Uterus (tissue), 4 donors: ENCODE data around the gene LBP. TPM values are rescaled to one million over a fixed set of nuclear protein-coding genes. Genes with fewer than 3 reads are reported as not detected.

ENCODE experiments used
- DNase-seq, 2 donors: peaks; one replicate each; pipeline ENCODE4 v3.0.0-alpha.2; 2019 to 2020
- H3K27ac ChIP-seq, 2 donors: fragments of 200-600 bp; sonication (generic); 1 replicate in 1 of 2; 2 replicates in 1 of 2; pipeline ENCODE4 v1.5.1; 2016 to 2018
- H3K27me3 ChIP-seq, 2 donors: fragments of 200-600 bp; sonication (generic); one replicate each; pipeline ENCODE4 v1.5.1; 2018 to 2019; ENCODE audit warnings: control low read depth in 1 of 2
- H3K36me3 ChIP-seq, 2 donors: fragments of 200-600 bp; sonication (generic); one replicate each; pipeline ENCODE4 v1.5.1; 2019; ENCODE audit warnings: control low read depth in 1 of 2
- H3K4me1 ChIP-seq, 2 donors: fragments of 200-600 bp; sonication (generic); one replicate each; pipeline ENCODE4 v1.5.1; 2018 to 2019; ENCODE audit warnings: control low read depth in 1 of 2
- H3K4me3 ChIP-seq, 2 donors: fragments of 200-600 bp; sonication (generic); 1 replicate in 1 of 2; 2 replicates in 1 of 2; pipeline ENCODE4 v1.5.1; 2018 to 2019; ENCODE audit warnings: mild to moderate bottlenecking in 1 of 2
- H3K9me3 ChIP-seq, 2 donors: fragments of 200-600 bp; sonication (generic); one replicate each; pipeline ENCODE4 v1.5.1; 2019; ENCODE audit warnings: control low read depth in 1 of 2
- CTCF ChIP-seq, 4 experiments: fragments of 200-600 bp in 2 of 4; fragments of 450-650 bp in 2 of 4; sonication (generic) in 2 of 4; IDR thresholded peaks; one replicate each; pipeline ENCODE4 v1.5.1; 2016 to 2019; ENCODE audit warnings: antibody characterized with exemption in 4 of 4, mild to moderate bottlenecking in 2 of 4, moderate library complexity in 1 of 4
- POLR2A ChIP-seq, 2 donors: fragments of 450-650 bp; IDR thresholded peaks; one replicate each; pipeline ENCODE4 v1.6.1; 2016; ENCODE audit warnings: antibody characterized with exemption in 2 of 2, mild to moderate bottlenecking in 1 of 2, moderate library complexity in 1 of 2
- intact Hi-C: fragments of 100-400 bp; cut with DNase I; formaldehyde crosslinking; loops from one replicate; pipeline ENCODE4 v1.15.1; 2023; ENCODE audit warnings: low total_unique reads
- total RNA-seq, 4 donors: library from RNA; depleted of rRNA in 3 of 4; stranded (reverse); fragments of >200 nt in 3 of 4; gene quantifications; one replicate each; pipeline versions ENCODE4 v1.1.0 to v1.2.4, GENCODE V29; 2014 to 2023
- donor health status: DM: yes; HTN: yes; CAD: no.

The LBP gene
- total RNA-seq, 4 donors from 2014 or later, result not detected

GRCh38 chr20:38363004-38363747 lies 16.9 kb downstream of the LBP start:
- TF ChIP-seq POLR2A (IDR thresholded peaks at IDR 0.05), result no peak
- TF ChIP-seq CTCF (IDR thresholded peaks at IDR 0.05), result no peak

GRCh38 chr20:38369389-38369788 lies 23.1 kb downstream of the LBP start:
- Histone ChIP-seq H3K36me3 (no peaks in the 10 kb centered on the region), H3K27ac (no peak overlapping the region), H3K9me3 (no peaks in the 10 kb centered on the region), H3K27me3 (no peaks in the 10 kb centered on the region), H3K4me3 (no peak overlapping the region), H3K4me1 (no peaks in the 10 kb centered on the region)
- intact Hi-C loops, result no loop called here
- TF ChIP-seq POLR2A (IDR thresholded peaks at IDR 0.05), result no peak
- no peak for TF ChIP-seq CTCF (IDR thresholded peaks at IDR 0.05)
- DNase-seq, result no peak

More at GRCh38 chr20:38363004-38363747, 16.9 kb downstream of the LBP start:
- Histone ChIP-seq H3K9me3 (no peaks in the 10 kb centered on the region), H3K4me1 (no peaks in the 10 kb centered on the region), H3K27me3 (no peaks in the 10 kb centered on the region), H3K36me3 (no peaks in the 10 kb centered on the region), H3K4me3 (no peak overlapping the region), H3K27ac (no peak overlapping the region)
- intact Hi-C loops, result no loop called here
- DNase-seq, result no peak

- Histone ChIP-seq H3K27me3 (no peaks in the 10 kb centered on the region), H3K4me3 (no peak overlapping the region), H3K36me3 (no peaks in the 10 kb centered on the region), H3K27ac (peak overlapping the region in 1 of 2 donors; percentile 33), H3K4me1 (no peaks in the 10 kb centered on the region), H3K9me3 (no peaks in the 10 kb centered on the region)
- no peak for DNase-seq
- intact Hi-C loops, result no loop called here
- TF ChIP-seq POLR2A (IDR thresholded peaks at IDR 0.05) (no peak), CTCF (IDR thresholded peaks at IDR 0.05) (no peak)
Observed at GRCh38 chr20:38372806-38373205, 26.5 kb downstream of the LBP start.

- intact Hi-C loops, result no loop called here
- H3K9me3 ChIP-seq, result no peaks in the 10 kb centered on the region
- no peaks in the 10 kb centered on the region for H3K36me3 ChIP-seq
- H3K27ac ChIP-seq, result peak overlapping the region in 1 of 2 donors; percentile 33
- TF ChIP-seq CTCF (IDR thresholded peaks at IDR 0.05) (no peak), POLR2A (IDR thresholded peaks at IDR 0.05) (no peak)
- H3K27me3 ChIP-seq, result no peaks in the 10 kb centered on the region
- no peaks in the 10 kb centered on the region for H3K4me1 ChIP-seq
- no peak overlapping the region for H3K4me3 ChIP-seq
- peak in 1 of 2 donors; percentile 34 for DNase-seq
Observed at GRCh38 chr20:38373231-38373867, 27.1 kb downstream of the LBP start.

GRCh38 chr20:38373898-38374297 lies 27.6 kb downstream of the LBP start:
- Histone ChIP-seq H3K4me1 (no peaks in the 10 kb centered on the region), H3K4me3 (no peak overlapping the region), H3K27me3 (no peaks in the 10 kb centered on the region), H3K27ac (no peak overlapping the region), H3K36me3 (no peaks in the 10 kb centered on the region), H3K9me3 (no peaks in the 10 kb centered on the region)
- intact Hi-C loops, result no loop called here
- TF ChIP-seq POLR2A (IDR thresholded peaks at IDR 0.05) (no peak), CTCF (IDR thresholded peaks at IDR 0.05) (no peak)
- DNase-seq, result no peak
